ENCODE results near the gene TMEM117. TPM values are rescaled to one million over a fixed set of nuclear protein-coding genes. Genes with fewer than 3 reads are reported as not detected.

Gene TMEM117
- total RNA-seq (2013; cell fraction: nucleolus; rRNA removed) = 81.0 and 81.9 TPM in 2 replicates
- total RNA-seq (2014; rRNA removed) (8.2 and 8.6 TPM in 2 replicates), total RNA-seq (2014; rRNA removed; fragmentation: Illumina TruSeq; extraction: Trizol) (7.2 and 7.7 TPM in 2 replicates), total RNA-seq (2021) (6.1 and 6.3 TPM in 2 replicates), polyA plus RNA-seq (2011; rRNA removed) (4.8 and 5.4 TPM in 2 replicates), polyA plus RNA-seq (2014; fragmentation: Illumina TruSeq; extraction: Trizol) (6.4 and 8.4 TPM in 2 replicates), polyA plus RNA-seq (2014; fragmentation: Nextera tagmentation; extraction: Ambion mirVana) (1 to 10 TPM; 3.1 to 3.7 TPM), polyA plus RNA-seq (2014; rRNA removed) (2.6 and 3.8 TPM in 2 replicates), polyA plus RNA-seq (2016; fragmentation: Nextera tagmentation; extraction: Ambion mirVana) (1 to 10 TPM; 5.9 to 7.4 TPM), polyA minus RNA-seq (2011; rRNA and poly(A)+ RNA removed) (3.3 and 4.0 TPM in 2 replicates), Bru-seq, nascent RNA (percentile 60 among the genes with signal in this experiment), BruChase-seq, experiment 1, labeled RNA remaining after a 6-hour chase (percentile 55 among the genes with signal in this experiment), BruChase-seq, experiment 2, labeled RNA remaining after a 2-hour chase (percentile 61 among the genes with signal in this experiment)
- 0.81 TPM for polyA plus RNA-seq (2011; ENCODE audit: low read depth)
- 2.5 and 2.8 TPM in 2 replicates for polyA plus RNA-seq (2011; cell fraction: cytosol; rRNA removed)
- polyA plus RNA-seq (2011; cell fraction: nucleus; rRNA removed) = 4.9 and 6.7 TPM in 2 replicates
- polyA plus RNA-seq (2012) = 1.4 and 2.3 TPM in 2 replicates
- polyA minus RNA-seq (2011; cell fraction: cytosol; rRNA and poly(A)+ RNA removed) = 0.73 TPM in 1 of 2 replicates, not detected in the other
- 7.5 and 25.2 TPM in 2 replicates for polyA minus RNA-seq (2011; cell fraction: nucleus; rRNA and poly(A)+ RNA removed)
- long read RNA-seq, experiment 1, partial matches to known transcripts = 0 of 2 reads
- long read RNA-seq, experiment 1, other reads (novel, unspliced or antisense) = 0 of 2 reads
- long read RNA-seq, experiment 2, transcript TMEM117-201 (8 exons, 2,758 nt) = major isoform, 10 of 15 reads
- long read RNA-seq, experiment 2, partial matches to known transcripts = 0 of 15 reads
- long read RNA-seq, experiment 2, other reads (novel, unspliced or antisense) = 4 of 15 reads

GRCh38 chr12:43835656-43836474, at the start of gene TMEM117:
TMEM117 (plus strand) TSS chr12:43836081.
- DNase-seq (ENCODE audit: low read depth, low spot score) = no peak
- no peak for FAIRE-seq
- Histone ChIP-seq H3K9me3 (replicated peaks; ENCODE audit: control insufficient read depth, insufficient read depth, low read length) (no peaks in the 10 kb centered on the region), H3K9ac (ENCODE audit: control insufficient read depth, insufficient read depth, low read length) (peak within 1 kb of the TSS; percentile 77), H3K4me2 (ENCODE audit: control insufficient read depth, insufficient read depth) (peak within 1 kb of the TSS; percentile 90), H3K27me3 (replicated peaks in 1 of 2; ENCODE audit: control insufficient read depth in 2 of 2, insufficient read depth in 2 of 2, low read length in 1 of 2) (no peaks in the 10 kb centered on the region), H3K27ac (ENCODE audit: control insufficient read depth, insufficient read depth) (peak within 1 kb of the TSS; percentile 76), H3K4me3 (peak within 1 kb of the TSS; percentile 79), H3K4me1 (ENCODE audit: control insufficient read depth, insufficient read depth, low read length) (peaks cover 4% of the 10 kb centered on the region; the same call in 1 of the 2 replicates), H3K36me3 (ENCODE audit: control insufficient read depth in 2 of 2, insufficient read depth in 2 of 2, low read length in 1 of 2) (no peaks in the 10 kb centered on the region), H2AFZ (ENCODE audit: control insufficient read depth, low read depth, low read length) (peak within 1 kb of the TSS; percentile 89), H3K79me2 (ENCODE audit: control insufficient read depth, insufficient read depth, low read length) (no peaks in the 10 kb centered on the region; the same call in none of the 2 replicates), H4K20me1 (ENCODE audit: control insufficient read depth, insufficient read depth) (no peaks in the 10 kb centered on the region)
- intact Hi-C loops (cut with micrococcal nuclease; ENCODE audit: unreplicated experiment) (no loop called here), in situ Hi-C loops (cut with MboI) (no loop called here)
- no TSS peak for BruUV-seq (replicated peaks)
- WGBS (ENCODE audit: insufficient coverage, insufficient replicate concordance, low lambda C conversion rate, missing lambda C conversion rate) = 2% methylated on average over 85 of the region's 103 CpGs
- ATAC-seq = peak; percentile 81
- ChIA-PET CTCF (interaction anchor here (0.9 to 2.2 kb wide), 3 partner anchors 22 to 46 kb away, joined by 3 to 9 read pairs (median 3); no protein-coding TSS in a partner anchor), POLR2A (interaction anchor here (1.2 to 1.3 kb wide), 2 partner anchors 30 to 47 kb away, joined by 3 to 9 read pairs; partner anchors contain the start of gene TWF1), SMC1A (ENCODE audit: uncharacterized antibody, unreplicated experiment) (interaction anchor here (0.9 to 1.3 kb wide), 2 partner anchors 18 to 33 kb away, joined by 3 read pairs; no protein-coding TSS in a partner anchor), RAD21 (ENCODE audit: unreplicated experiment) (no interaction called here)
- peak; percentile 54; the same call in 1 of the 2 replicates for TF ChIP-seq RB1 (IDR thresholded peaks at IDR 0.05; ENCODE audit: borderline replicate concordance)
- TF ChIP-seq EZH2 (IDR thresholded peaks at IDR 0.05; ENCODE audit: borderline replicate concordance, control insufficient read depth, low read depth, low read length) = no peak
- 0 out of 3 replicates have a peak, but pooled peaks have one; percentile 7 for TF ChIP-seq POU2F2 (IDR thresholded peaks at IDR 0.05; ENCODE audit: borderline replicate concordance, low read depth, low read length)
- TF ChIP-seq POLR2A (IDR thresholded peaks at IDR 0.05; ENCODE audit: low read depth, low read length) = peak; percentile 87
- peak; percentile 95 for TF ChIP-seq DPF2 (IDR thresholded peaks at IDR 0.05)
- TF ChIP-seq NR2C1 (IDR thresholded peaks at IDR 0.05) = peak; percentile 32; the same call in 1 of the 2 replicates
- no peak for TF ChIP-seq PAX8 (IDR thresholded peaks at IDR 0.05)
- peak; percentile 64; the same call in 1 of the 2 replicates for TF ChIP-seq ZNF687 (IDR thresholded peaks at IDR 0.05)
- peak; percentile 13 for TF ChIP-seq BCL3 (IDR thresholded peaks at IDR 0.05; ENCODE audit: borderline replicate concordance, insufficient read depth, low read depth, low read length, poor library complexity, severe bottlenecking)
- TF ChIP-seq CHD2 (IDR thresholded peaks at IDR 0.05; ENCODE audit: borderline replicate concordance, low read depth, low read length) = 0 out of 2 replicates have a peak, but pooled peaks have one; percentile 18
